ENCODE data around the gene RHBDF1. TPM values are rescaled to one million over a fixed set of nuclear protein-coding genes. Genes with fewer than 3 reads are reported as not detected.
A peak's percentile ranks its signal among the peaks of the same experiment; 100 is the strongest.

Gene RHBDF1
- total and polyA plus RNA-seq, 9 of the 15 experiments (the other 6 are each of a cell fraction or from before 2014, with no cell fraction given): 1.0 to 8.2 (median 4.2) TPM

GRCh38 chr16:119835-120491 lies 47.5 kb upstream of the RHBDF1 start (continued):
- TF ChIP-seq CHD2 (IDR thresholded peaks at IDR 0.05; ENCODE audit: low read depth, low read length) (no peak), ATF3 (IDR thresholded peaks at IDR 0.05) (no peak), ATF3 (CRISPR knock-in tag; conservative IDR thresholded peaks at IDR 0.05) (no peak), KLF1 (tag; IDR thresholded peaks at IDR 0.05) (no peak), SNIP1 (IDR thresholded peaks at IDR 0.05; ENCODE audit: low read depth) (no peak), CXXC5 (CRISPR knock-in tag; IDR thresholded peaks at IDR 0.05) (peak; percentile 64; the same call in 1 of the 2 replicates), IFI16 (CRISPR knock-in tag; IDR thresholded peaks at IDR 0.05) (0 out of 2 replicates have a peak, but pooled peaks have one; percentile 20), BRD9 (IDR thresholded peaks at IDR 0.05; ENCODE audit: low read depth, partially characterized antibody) (no peak), ELF1 (tag; IDR thresholded peaks at IDR 0.05) (no peak), HES1 (IDR thresholded peaks at IDR 0.05; ENCODE audit: low read depth) (no peak), JUN (IDR thresholded peaks at IDR 0.05; ENCODE audit: borderline replicate concordance, low read depth, low read length) (peak; percentile 7; the same call in 1 of the 2 replicates), JUN (CRISPR knock-in tag; IDR thresholded peaks at IDR 0.05; ENCODE audit: borderline replicate concordance) (no peak), BACH1 (tag; IDR thresholded peaks at IDR 0.05) (no peak), SP2 (IDR thresholded peaks at IDR 0.05; ENCODE audit: extremely low read depth, low read depth, low read length, poor library complexity, severe bottlenecking) (no peak), ZKSCAN1 (IDR thresholded peaks at IDR 0.05; ENCODE audit: low read depth, low read length) (no peak), MBD1 (CRISPR knock-in tag; IDR thresholded peaks at IDR 0.05) (no peak), PYGO2 (tag; IDR thresholded peaks at IDR 0.05) (no peak), EGR1 (conservative IDR thresholded peaks at IDR 0.05) (peak; percentile 68), ZFPM2 (CRISPR knock-in tag; IDR thresholded peaks at IDR 0.05) (no peak), NR3C1 (CRISPR knock-in tag; IDR thresholded peaks at IDR 0.05) (no peak)
- TF ChIP-seq, protein P1, sequence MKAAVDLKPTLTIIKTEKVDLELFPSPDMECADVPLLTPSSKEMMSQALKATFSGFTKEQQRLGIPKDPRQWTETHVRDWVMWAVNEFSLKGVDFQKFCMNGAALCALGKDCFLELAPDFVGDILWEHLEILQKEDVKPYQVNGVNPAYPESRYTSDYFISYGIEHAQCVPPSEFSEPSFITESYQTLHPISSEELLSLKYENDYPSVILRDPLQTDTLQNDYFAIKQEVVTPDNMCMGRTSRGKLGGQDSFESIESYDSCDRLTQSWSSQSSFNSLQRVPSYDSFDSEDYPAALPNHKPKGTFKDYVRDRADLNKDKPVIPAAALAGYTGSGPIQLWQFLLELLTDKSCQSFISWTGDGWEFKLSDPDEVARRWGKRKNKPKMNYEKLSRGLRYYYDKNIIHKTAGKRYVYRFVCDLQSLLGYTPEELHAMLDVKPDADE (conservative IDR thresholded peaks at IDR 0.05; ENCODE audit: control insufficient read depth, low read depth, low read length): no peak
